ENCODE data around the gene SLX4IP.

DNA sequence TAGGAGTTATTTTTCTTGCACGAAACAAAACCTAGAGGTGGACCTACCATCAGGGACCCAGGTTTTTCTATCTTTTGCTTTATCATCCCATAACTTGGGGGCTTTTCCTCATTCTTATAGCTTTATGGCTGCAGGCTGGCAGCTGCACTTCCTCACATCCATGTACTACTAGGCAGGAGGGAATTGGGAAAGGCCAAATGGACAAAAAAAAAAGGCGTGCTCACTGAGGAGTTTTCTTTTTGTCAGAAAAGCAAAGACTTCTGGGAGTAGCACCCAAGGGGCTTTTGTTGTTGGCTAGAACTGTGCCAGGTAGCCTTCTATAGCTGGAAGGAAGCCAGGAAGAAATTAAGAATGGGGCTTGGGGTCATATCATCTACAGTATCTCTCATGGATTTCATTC lies 61.4 kb downstream of the SLX4IP start:
- TF ChIP-seq POLR2A (IDR thresholded peaks at IDR 0.05; ENCODE audit: low read depth, low read length) (no peak), TAF1 (IDR thresholded peaks at IDR 0.05; ENCODE audit: borderline replicate concordance, low read depth, low read length) (no peak), POLR2AphosphoS5 (IDR thresholded peaks at IDR 0.05; ENCODE audit: low read depth, low read length) (no peak)

Data from GM12892 (cell line).